HEK293 (cell line): ENCODE results near the gene SYNE2.

Source experiments
- CTCF ChIP-seq: fragments of 450-650 bp; formaldehyde crosslinking; IDR thresholded peaks from 2 replicates; pipeline ENCODE4 v1.5.1; 2016; ENCODE audit warnings: missing biosample characterization, missing genetic modification characterization
- HOXC10 ChIP-seq: sonication (generic); formaldehyde crosslinking; IDR thresholded peaks from 2 replicates; pipeline ENCODE4 v1.8.1; 2023; ENCODE audit warnings: mild to moderate bottlenecking, missing genetic modification reagents
- MEIS1 ChIP-seq: sonication (generic); formaldehyde crosslinking; IDR thresholded peaks from 2 replicates; pipeline ENCODE4 v1.8.1; 2022; ENCODE audit warnings: missing genetic modification reagents, mild to moderate bottlenecking, borderline replicate concordance
- ZNF2 ChIP-seq: fragments of 450-650 bp; formaldehyde crosslinking; IDR thresholded peaks from 2 replicates; pipeline ENCODE4 v1.5.1; 2016; ENCODE audit warnings: missing biosample characterization, missing genetic modification characterization
- ZNF214 ChIP-seq: fragments of 450-650 bp; formaldehyde crosslinking; IDR thresholded peaks from 2 replicates; pipeline ENCODE4 v1.5.1; 2017; ENCODE audit warnings: missing biosample characterization, mild to moderate bottlenecking, missing genetic modification characterization, borderline replicate concordance
- ZNF670 ChIP-seq: fragments of 450-650 bp; formaldehyde crosslinking; IDR thresholded peaks from 2 replicates; pipeline ENCODE4 v1.5.1; 2016; ENCODE audit warnings: missing biosample characterization, missing genetic modification characterization, low read depth

GRCh38 chr14:63951021-63951420 is 98.2 kb downstream of the SYNE2 start:
- TF ChIP-seq CTCF (tag by site-specific recombination) (no peak), ZNF214 (tag by site-specific recombination) (no peak), HOXC10 (CRISPR knock-in tag) (no peak), ZNF2 (tag by site-specific recombination) (no peak), ZNF670 (tag by site-specific recombination) (no peak), MEIS1 (CRISPR knock-in tag) (no peak)
